ENCODE results near the gene RBPJ.

DNA sequence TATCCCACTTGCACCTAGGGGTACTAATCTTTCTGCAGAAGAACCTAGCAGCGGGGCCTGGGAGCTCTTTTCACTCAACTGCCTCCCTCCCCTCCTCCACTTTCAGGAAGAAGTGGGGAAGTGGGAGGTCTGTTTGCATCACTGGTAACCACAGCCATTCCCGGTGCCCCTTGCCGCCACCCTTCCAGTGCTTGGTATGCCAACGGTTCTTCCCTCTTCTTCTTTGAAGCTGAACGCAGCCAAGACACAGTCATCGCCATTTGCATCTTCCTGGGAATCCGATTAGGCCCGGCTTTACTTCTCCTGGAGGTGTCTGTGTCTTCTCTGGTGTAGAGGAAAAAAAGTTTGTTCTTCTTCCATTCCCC, 47.2 kb upstream of the RBPJ start:
- TF ChIP-seq, protein P1, sequence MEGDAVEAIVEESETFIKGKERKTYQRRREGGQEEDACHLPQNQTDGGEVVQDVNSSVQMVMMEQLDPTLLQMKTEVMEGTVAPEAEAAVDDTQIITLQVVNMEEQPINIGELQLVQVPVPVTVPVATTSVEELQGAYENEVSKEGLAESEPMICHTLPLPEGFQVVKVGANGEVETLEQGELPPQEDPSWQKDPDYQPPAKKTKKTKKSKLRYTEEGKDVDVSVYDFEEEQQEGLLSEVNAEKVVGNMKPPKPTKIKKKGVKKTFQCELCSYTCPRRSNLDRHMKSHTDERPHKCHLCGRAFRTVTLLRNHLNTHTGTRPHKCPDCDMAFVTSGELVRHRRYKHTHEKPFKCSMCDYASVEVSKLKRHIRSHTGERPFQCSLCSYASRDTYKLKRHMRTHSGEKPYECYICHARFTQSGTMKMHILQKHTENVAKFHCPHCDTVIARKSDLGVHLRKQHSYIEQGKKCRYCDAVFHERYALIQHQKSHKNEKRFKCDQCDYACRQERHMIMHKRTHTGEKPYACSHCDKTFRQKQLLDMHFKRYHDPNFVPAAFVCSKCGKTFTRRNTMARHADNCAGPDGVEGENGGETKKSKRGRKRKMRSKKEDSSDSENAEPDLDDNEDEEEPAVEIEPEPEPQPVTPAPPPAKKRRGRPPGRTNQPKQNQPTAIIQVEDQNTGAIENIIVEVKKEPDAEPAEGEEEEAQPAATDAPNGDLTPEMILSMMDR (IDR thresholded peaks at IDR 0.05) = no peak
- no peak for TF ChIP-seq POLR2A (IDR thresholded peaks at IDR 0.05)

Measured in esophagus squamous epithelium (tissue), 4 donors.